NCI-H82 (cell line): ENCODE data around the gene PHF2.

Experiments used
- DNase-seq: peaks from one replicate; lab custom pipeline; 2025; lab: John Stamatoyannopoulos, UW

PHF2 gene

GRCh38 chr9:93601063-93601462 is 24.7 kb downstream of the PHF2 start:
- DNase-seq = no peak

DNA sequence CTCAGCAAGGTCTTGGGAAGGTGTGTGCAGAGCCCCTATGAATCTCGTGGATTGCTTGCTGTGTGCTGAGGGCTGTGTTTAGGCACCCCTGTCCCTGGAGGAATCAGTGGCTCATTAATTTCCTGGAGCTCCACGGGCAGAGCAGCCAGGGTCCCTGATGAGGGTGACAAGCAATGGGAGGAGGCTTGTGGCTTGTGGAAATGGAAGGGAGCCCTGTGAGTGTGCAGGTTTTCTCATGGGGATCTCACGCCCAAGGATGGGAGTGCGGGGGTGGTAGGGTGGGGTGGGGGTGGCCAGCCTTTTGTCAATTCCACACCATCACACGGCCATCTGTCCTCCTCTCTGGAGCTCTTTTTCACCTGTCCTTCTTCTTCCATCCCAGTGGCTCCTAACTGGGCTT is 25.3 kb downstream of the PHF2 start:
- DNase-seq = no peak

- DNase-seq = no peak
Observed at GRCh38 chr9:93603011-93603410, 26.6 kb downstream of the PHF2 start.

DNA sequence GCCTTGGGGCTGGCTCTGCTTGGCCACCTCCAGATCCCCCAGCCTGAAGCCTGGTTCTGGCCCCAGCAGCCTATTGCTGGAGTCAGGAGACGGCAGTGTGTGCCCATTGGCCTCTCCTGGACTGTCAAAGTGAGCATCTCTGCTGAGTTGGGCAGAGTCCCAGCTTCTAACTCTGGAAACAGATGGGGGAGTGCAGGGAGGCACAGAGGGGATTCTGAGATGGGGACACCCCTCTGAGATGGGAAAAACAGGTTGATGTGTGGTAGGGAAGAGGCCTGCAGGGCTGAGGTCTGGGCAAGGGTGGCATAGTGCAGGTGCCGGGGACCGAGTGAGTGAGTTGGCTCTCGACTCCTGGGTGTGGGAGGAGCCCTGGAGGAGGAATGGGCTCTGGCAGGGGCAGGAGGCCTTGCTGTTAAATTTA is 27.5 kb downstream of the PHF2 start:
- DNase-seq = no peak

- no peak for DNase-seq
Observed at GRCh38 chr9:93606187-93606586, 29.8 kb downstream of the PHF2 start.

- no peak for DNase-seq
Observed at GRCh38 chr9:93610206-93610605, 33.8 kb downstream of the PHF2 start.

DNA sequence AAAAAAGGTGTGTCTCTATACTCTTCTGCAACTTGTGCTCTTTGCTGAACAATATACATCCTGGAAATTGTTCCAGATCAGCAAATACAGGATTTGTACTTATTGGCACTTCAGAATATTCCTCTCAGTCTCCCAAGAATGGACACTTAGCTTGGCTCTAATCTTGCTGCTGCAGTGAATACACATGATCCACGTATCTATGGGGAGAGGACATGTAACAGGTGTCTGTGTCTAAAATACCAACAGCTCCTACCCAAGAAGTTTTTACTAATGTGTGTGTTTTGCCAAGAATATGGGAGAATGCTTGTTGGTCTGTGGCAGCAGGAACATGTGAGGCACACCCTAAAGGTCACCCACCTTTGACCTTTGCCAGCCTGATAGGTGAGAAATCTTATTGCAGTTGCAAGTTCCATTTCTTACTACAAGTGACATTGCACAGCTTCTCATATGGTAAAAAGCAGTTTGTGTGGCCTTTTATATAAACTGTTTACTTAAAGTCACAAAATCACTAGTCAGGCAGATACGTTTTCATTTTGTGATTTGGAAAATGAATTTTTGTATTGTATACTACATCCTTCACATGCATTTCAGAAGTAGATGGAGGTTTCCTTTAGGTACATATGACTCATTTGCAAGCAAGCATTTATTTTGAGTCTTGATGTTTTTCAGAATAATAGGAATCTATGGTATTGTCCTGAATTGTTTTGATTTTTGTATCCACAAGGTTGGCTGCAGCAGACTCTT is 35.8 kb downstream of the PHF2 start:
- DNase-seq = no peak

GRCh38 chr9:93612796-93613154 is 36.4 kb downstream of the PHF2 start:
- DNase-seq = no peak

GRCh38 chr9:93613174-93613573 is 36.8 kb downstream of the PHF2 start:
- no peak for DNase-seq

- DNase-seq = no peak
Observed at GRCh38 chr9:93613791-93614190, 37.4 kb downstream of the PHF2 start.

GRCh38 chr9:93614830-93615468 is 38.6 kb downstream of the PHF2 start:
- no peak for DNase-seq

- DNase-seq = no peak
Observed at GRCh38 chr9:93616044-93616443, 39.7 kb downstream of the PHF2 start.

DNA sequence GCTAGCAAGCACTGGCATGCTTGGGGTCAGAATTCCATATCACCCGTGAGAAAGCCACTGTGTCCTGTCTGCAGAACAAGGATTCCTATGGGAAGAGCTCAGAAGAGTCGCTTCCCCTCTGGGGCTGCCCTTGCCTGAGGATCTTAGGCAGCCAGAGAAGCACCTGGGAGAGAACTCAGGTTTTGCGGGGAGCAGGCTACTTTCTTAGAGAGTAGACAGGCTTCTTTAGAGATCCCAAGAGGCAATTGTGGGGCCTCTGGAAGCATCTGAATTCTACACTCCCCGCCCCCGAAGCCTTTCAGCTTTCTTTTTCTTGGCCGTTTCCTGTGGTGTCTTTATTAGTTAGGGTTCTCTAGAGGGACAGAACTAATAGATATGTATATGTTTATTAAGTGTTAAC is 40.9 kb downstream of the PHF2 start:
- no peak for DNase-seq

DNA sequence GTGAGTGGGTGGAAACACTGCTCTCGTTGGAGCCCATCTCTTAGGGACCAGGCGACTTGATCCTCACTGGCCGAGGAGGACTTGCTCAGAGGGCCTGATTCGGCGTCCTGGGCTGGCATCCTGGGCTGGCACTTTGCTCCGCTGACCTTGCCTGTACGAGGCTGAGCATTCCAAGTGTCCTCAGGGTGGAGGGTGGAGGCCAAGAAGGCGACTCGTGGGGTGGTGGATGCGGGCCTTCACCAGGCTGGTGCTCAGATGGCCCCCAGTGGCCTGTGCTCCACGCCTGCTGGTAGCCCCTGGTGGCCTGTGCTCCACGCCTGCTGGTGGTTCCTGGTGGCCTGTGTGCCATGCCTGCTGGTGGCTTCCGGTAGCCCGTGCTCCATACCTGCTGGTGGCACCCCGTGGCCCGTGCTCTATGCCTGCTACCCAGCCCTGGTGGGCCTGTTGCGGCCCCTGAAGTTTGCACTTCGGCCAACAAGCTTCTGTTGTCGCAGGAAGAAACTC is 42.9 kb downstream of the PHF2 start:
- DNase-seq = no peak

DNA sequence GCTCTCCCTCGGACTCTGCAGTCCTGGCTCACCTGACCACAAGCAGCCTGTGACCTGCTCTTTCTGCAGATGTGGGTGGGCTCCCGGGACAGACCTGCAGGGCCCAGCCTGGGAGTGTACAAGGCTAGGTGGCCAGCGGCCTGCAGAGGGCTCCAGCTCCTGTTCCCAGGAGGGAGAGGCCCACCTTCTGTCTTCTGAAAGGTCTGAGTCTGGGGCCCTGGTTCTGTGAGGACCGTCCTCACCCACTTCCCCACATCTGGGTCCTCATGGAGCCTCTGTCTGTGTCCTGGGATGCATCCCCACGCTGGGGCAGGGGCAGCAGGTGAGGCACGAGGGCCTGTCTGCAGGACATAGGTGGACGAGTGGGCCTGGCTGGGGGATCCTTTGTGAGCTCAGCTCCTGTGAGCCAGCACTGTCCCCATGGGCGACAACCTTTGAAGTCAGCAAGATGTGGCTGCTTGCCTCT is 43.7 kb downstream of the PHF2 start:
- DNase-seq = no peak

- DNase-seq = no peak
Observed at GRCh38 chr9:93620881-93621820, 44.8 kb downstream of the PHF2 start.

- DNase-seq = no peak
Observed at GRCh38 chr9:93621922-93622321, 45.5 kb downstream of the PHF2 start.

DNA sequence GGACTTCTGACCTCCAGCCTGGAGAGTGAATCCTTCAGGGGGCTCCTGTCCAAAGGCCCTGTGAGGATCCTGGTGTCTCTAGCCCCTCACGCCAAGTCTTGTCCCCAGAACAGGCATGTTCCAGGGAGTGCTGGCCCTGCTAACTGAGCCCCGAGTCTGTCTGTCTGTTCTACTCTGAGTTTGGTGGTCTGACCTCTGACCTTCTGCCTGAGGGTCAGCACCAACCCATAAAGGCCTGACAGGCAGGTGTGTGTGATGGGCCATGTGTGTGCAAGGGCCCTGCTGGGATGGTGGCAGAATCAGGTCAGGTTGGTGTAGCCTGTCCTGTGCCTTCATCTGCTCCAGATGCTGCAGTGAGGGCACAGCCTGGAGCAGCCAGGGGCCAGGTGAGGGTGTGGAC is 46.3 kb downstream of the PHF2 start:
- DNase-seq = no peak

DNA sequence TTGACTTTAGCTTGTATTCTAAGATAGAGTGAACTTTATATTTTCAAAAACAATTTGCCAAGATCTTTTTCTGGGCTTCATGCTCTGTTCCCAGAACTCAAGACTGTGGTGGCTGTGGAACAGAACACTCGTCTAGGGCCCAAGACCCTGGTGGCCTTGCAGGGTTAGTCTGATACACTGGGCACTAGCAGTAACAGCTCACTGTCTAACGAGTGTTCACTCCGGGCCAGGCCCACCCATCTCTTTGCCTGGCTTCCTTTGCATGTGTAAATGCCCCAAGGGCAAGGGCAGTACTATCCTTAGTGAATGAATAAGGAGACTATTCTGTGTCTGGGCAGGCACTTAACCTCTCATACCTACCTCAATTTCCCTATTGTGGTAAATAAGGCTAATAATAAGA is 47.4 kb downstream of the PHF2 start:
- no peak for DNase-seq

DNA sequence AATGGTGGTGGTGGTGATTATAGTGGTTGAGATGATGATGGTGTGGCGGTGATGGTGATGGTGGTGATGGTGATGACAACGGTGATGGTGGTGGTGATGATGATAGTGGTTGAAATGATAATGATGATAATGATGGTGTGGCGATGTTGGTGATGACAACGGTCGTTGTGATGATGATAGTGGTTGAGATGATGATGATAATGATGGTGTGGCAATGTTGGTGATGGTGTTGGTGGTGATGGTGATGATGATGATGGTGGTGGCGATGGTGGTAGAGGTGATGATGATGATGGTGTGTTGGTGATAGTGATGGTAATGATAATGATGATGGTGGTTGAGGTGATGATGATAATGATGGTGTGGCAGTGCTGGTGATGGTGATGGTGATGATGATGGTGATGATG is 48.0 kb downstream of the PHF2 start:
- DNase-seq = no peak

- no peak for DNase-seq
Observed at GRCh38 chr9:93624977-93625376, 48.6 kb downstream of the PHF2 start.

DNA sequence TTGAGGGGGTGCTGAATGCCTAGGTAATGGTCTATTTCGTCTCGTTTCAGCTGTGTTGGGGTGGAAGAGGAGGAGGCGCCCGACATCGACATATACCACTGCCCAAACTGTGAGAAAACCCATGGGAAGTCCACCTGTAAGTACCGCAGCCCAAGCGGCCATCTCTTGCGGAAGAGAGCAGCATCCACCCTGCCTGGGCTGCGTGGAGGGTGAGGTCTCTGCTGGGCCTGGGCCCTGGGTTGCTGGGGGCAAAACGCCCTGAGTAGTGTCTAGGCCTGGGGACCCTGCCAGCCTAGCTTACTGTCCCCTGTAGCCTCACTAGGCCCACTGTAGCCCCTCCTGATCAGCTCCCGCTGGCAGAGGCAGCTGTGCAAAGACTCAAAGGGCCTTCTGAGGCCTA is 53.5 kb downstream of the PHF2 start:
- DNase-seq = no peak
